Tibial nerve (tissue), 3 donors: ENCODE results near the gene VEGFA.

Source experiments
- CTCF ChIP-seq, 5 experiments: fragments of 200-600 bp in 3 of 5; fragments of 450-650 bp in 2 of 5; sonication (generic) in 3 of 5; IDR thresholded peaks; one replicate each; pipeline ENCODE4 v1.5.1; 2016 to 2019; ENCODE audit warnings: antibody characterized with exemption in 5 of 5, mild to moderate bottlenecking in 3 of 5, moderate library complexity in 2 of 5
- POLR2A ChIP-seq, 2 donors: fragments of 450-650 bp; IDR thresholded peaks; one replicate each; pipeline ENCODE4 v1.6.1; 2017; ENCODE audit warnings: antibody characterized with exemption in 2 of 2, mild to moderate bottlenecking in 2 of 2, moderate library complexity in 2 of 2

DNA sequence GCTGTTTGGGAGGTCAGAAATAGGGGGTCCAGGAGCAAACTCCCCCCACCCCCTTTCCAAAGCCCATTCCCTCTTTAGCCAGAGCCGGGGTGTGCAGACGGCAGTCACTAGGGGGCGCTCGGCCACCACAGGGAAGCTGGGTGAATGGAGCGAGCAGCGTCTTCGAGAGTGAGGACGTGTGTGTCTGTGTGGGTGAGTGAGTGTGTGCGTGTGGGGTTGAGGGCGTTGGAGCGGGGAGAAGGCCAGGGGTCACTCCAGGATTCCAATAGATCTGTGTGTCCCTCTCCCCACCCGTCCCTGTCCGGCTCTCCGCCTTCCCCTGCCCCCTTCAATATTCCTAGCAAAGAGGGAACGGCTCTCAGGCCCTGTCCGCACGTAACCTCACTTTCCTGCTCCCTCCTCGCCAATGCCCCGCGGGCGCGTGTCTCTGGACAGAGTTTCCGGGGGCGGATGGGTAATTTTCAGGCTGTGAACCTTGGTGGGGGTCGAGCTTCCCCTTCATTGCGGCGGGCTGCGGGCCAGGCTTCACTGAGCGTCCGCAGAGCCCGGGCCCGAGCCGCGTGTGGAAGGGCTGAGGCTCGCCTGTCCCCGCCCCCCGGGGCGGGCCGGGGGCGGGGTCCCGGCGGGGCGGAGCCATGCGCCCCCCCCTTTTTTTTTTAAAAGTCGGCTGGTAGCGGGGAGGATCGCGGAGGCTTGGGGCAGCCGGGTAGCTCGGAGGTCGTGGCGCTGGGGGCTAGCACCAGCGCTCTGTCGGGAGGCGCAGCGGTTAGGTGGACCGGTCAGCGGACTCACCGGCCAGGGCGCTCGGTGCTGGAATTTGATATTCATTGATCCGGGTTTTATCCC, at the start of gene VEGFA:
- TF ChIP-seq POLR2A (IDR thresholded peaks at IDR 0.05) (peak in 1 of 2 donors; percentile 91), CTCF (IDR thresholded peaks at IDR 0.05) (peak; percentile 97 to 98 (median 98))
